ENCODE data around the gene SLC35F5. TPM values are rescaled to one million over a fixed set of nuclear protein-coding genes. Genes with fewer than 3 reads are reported as not detected.
"Not testable (repeated sequence)": the region's sequence is repeated elsewhere in the genome, so short reads cannot be mapped to it uniquely, and the experiment has no call there.

The SLC35F5 gene
- total RNA-seq, 1 experiment from 2014 or later: 14.3 TPM

DNA sequence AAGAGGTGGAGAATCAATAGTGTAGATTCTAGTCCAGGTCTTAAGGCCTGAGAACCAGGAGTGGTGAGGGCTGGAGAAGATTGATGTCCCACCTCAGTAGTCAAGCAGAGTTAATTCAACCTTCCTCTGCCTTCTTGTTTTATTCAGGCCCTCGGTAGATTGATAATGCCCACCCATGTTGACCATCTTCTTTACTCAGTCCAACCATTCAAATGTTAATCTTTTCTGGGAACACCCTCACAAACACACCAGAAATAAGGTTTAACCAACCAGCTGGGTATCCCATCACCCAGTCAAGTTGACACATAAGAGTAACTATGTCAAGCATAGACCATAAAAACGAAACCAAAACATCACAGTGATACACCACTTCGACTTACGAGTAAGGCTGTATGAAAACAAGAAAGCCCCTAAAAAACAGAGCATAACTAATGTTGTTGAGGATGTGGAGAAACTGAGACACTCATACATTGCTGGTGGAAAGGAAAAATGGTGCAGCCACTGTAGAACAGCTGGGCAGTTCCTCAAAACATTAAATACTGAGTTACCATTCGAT lies 57.5 kb downstream of the SLC35F5 start:
- Histone ChIP-seq H3K36me3 (ENCODE audit: control insufficient read depth in 1 of 2, insufficient read depth in 2 of 2, low read length in 2 of 2) (no peaks in the 10 kb centered on the region), H3K9ac (ENCODE audit: low read length) (no peak overlapping the region), H3K4me3 (replicated peaks in 1 of 2; ENCODE audit: low read depth in 1 of 2, low read length in 2 of 2) (no peak overlapping the region), H3K4me1 (ENCODE audit: control insufficient read depth in 1 of 2, insufficient read depth in 2 of 2, low read length in 2 of 2) (no peaks in the 10 kb centered on the region), H2AFZ (ENCODE audit: low read depth, low read length, poor library complexity, severe bottlenecking) (no peak overlapping the region), H3K27me3 (ENCODE audit: insufficient read depth, low read length) (no peaks in the 10 kb centered on the region), H3K9me2 (ENCODE audit: insufficient read depth) (no peaks in the 10 kb centered on the region), H3K79me2 (ENCODE audit: insufficient read depth, low read length) (no peaks in the 10 kb centered on the region), H3K9me3 (ENCODE audit: control insufficient read depth in 1 of 2, insufficient read depth in 1 of 2, low read depth in 1 of 2, low read length in 2 of 2) (no peaks in the 10 kb centered on the region), H3K27ac (ENCODE audit: low read depth, low read length) (no peak overlapping the region), H4K20me1 (ENCODE audit: insufficient read depth) (no peaks in the 10 kb centered on the region), H3K4me2 (ENCODE audit: low read length) (no peak overlapping the region)
- DNase-seq (ENCODE audit: low read depth, low spot score) (no peak), ATAC-seq (no peak)
- intact Hi-C loops (cut with micrococcal nuclease): no loop called here
- ChIA-PET POLR2A (no interaction called here), CTCF (no interaction called here), RAD21 (ENCODE audit: low non-redundant PET in 1 of 2, low total read pairs in 2 of 2, uncharacterized antibody in 2 of 2, unreplicated experiment in 2 of 2) (no interaction called here)
- BruUV-seq (replicated peaks): no TSS peak
- no peak for TF ChIP-seq JUND (IDR thresholded peaks at IDR 0.05)
- TF ChIP-seq POLR2AphosphoS5 (IDR thresholded peaks at IDR 0.05; ENCODE audit: low read depth, low read length): no peak
- TF ChIP-seq CBX3 (IDR thresholded peaks at IDR 0.05; ENCODE audit: low read depth): no peak
- TF ChIP-seq, protein P1, sequence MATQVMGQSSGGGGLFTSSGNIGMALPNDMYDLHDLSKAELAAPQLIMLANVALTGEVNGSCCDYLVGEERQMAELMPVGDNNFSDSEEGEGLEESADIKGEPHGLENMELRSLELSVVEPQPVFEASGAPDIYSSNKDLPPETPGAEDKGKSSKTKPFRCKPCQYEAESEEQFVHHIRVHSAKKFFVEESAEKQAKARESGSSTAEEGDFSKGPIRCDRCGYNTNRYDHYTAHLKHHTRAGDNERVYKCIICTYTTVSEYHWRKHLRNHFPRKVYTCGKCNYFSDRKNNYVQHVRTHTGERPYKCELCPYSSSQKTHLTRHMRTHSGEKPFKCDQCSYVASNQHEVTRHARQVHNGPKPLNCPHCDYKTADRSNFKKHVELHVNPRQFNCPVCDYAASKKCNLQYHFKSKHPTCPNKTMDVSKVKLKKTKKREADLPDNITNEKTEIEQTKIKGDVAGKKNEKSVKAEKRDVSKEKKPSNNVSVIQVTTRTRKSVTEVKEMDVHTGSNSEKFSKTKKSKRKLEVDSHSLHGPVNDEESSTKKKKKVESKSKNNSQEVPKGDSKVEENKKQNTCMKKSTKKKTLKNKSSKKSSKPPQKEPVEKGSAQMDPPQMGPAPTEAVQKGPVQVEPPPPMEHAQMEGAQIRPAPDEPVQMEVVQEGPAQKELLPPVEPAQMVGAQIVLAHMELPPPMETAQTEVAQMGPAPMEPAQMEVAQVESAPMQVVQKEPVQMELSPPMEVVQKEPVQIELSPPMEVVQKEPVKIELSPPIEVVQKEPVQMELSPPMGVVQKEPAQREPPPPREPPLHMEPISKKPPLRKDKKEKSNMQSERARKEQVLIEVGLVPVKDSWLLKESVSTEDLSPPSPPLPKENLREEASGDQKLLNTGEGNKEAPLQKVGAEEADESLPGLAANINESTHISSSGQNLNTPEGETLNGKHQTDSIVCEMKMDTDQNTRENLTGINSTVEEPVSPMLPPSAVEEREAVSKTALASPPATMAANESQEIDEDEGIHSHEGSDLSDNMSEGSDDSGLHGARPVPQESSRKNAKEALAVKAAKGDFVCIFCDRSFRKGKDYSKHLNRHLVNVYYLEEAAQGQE (IDR thresholded peaks at IDR 0.05; ENCODE audit: low read depth): no peak
- TF ChIP-seq EZH2phosphoT487 (IDR thresholded peaks at IDR 0.05; ENCODE audit: borderline replicate concordance): no peak
- no peak for TF ChIP-seq FOSL1 (IDR thresholded peaks at IDR 0.05; ENCODE audit: low read depth)
- TF ChIP-seq, protein P2, sequence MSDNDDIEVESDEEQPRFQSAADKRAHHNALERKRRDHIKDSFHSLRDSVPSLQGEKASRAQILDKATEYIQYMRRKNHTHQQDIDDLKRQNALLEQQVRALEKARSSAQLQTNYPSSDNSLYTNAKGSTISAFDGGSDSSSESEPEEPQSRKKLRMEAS (IDR thresholded peaks at IDR 0.05): no peak
- no peak for TF ChIP-seq POLR2A (IDR thresholded peaks at IDR 0.05; ENCODE audit: borderline replicate concordance, extremely low read depth, insufficient read depth, insufficient read length)
- TF ChIP-seq RAD21 (IDR thresholded peaks at IDR 0.05; ENCODE audit: low read depth): no peak
- no peak for TF ChIP-seq TCF7L2 (IDR thresholded peaks at IDR 0.05; ENCODE audit: borderline replicate concordance, extremely low read depth, insufficient read depth, insufficient read length)
- TF ChIP-seq CEBPB (IDR thresholded peaks at IDR 0.05; ENCODE audit: low read depth): no peak
- TF ChIP-seq EGR1 (IDR thresholded peaks at IDR 0.05; ENCODE audit: low read depth): no peak
- TF ChIP-seq SP1 (IDR thresholded peaks at IDR 0.05; ENCODE audit: low read depth): no peak
- no peak for TF ChIP-seq SIN3A (IDR thresholded peaks at IDR 0.05; ENCODE audit: low read depth)

DNA sequence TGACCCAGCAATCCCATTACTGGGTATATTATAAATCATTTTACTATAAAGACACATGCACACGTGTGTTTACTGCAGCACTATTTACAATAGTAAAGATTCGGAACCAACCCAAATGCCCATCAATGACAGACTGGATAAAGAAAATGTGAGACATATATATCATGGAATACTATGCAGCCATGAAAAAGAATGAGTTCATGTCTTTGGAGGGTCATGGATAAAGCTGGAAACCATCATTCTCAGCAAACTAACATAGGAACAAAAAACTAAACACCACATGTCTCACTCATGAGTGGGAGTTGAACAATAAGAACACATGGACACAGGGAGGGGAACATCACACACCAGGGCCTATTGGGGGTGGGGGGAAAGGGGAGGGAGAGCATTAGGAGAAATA lies 58.2 kb downstream of the SLC35F5 start:
- CTCF ChIA-PET; H3K27me3 ChIP-seq (ENCODE audit: insufficient read depth, low read length): not testable (repeated sequence)

More for the DNA sequence above, 58.2 kb downstream of the SLC35F5 start:
- H3K36me3 ChIP-seq (ENCODE audit: control insufficient read depth in 1 of 2, insufficient read depth in 2 of 2, low read length in 2 of 2); H3K9me3 ChIP-seq (ENCODE audit: control insufficient read depth in 1 of 2, insufficient read depth in 1 of 2, low read depth in 1 of 2, low read length in 2 of 2); ATAC-seq; H3K4me3 ChIP-seq (replicated peaks in 1 of 2; ENCODE audit: low read depth in 1 of 2, low read length in 2 of 2); RAD21 ChIA-PET (ENCODE audit: low non-redundant PET in 1 of 2, low total read pairs in 2 of 2, uncharacterized antibody in 2 of 2, unreplicated experiment in 2 of 2); DNase-seq (ENCODE audit: low read depth, low spot score); intact Hi-C loops (cut with micrococcal nuclease); H3K9me2 ChIP-seq (ENCODE audit: insufficient read depth); H3K4me1 ChIP-seq (ENCODE audit: control insufficient read depth in 1 of 2, insufficient read depth in 2 of 2, low read length in 2 of 2); H2AFZ ChIP-seq (ENCODE audit: low read depth, low read length, poor library complexity, severe bottlenecking); BruUV-seq (replicated peaks); H4K20me1 ChIP-seq (ENCODE audit: insufficient read depth); H3K79me2 ChIP-seq (ENCODE audit: insufficient read depth, low read length); H3K4me2 ChIP-seq (ENCODE audit: low read length); POLR2A ChIA-PET; H3K27ac ChIP-seq (ENCODE audit: low read depth, low read length); H3K9ac ChIP-seq (ENCODE audit: low read length): not testable (repeated sequence)
